Testis (tissue), 3 donors: Measurements from ENCODE around the gene P4HTM. TPM values are rescaled to one million over a fixed set of nuclear protein-coding genes. Genes with fewer than 3 reads are reported as not detected.

Source experiments
- DNase-seq: peaks from one replicate; pipeline ENCODE4 v3.0.0-alpha.2; 2019
- H3K27ac ChIP-seq, 2 donors: fragments of 200-600 bp; sonication (generic); one replicate each; pipeline ENCODE4 v1.5.1; 2019
- H3K27me3 ChIP-seq: fragments of 200-600 bp; sonication (generic); one replicate; pipeline ENCODE4 v1.5.1; 2019
- H3K36me3 ChIP-seq: fragments of 200-600 bp; sonication (generic); one replicate; pipeline ENCODE4 v1.5.1; 2017; ENCODE audit warnings: low read depth; ENCODE audit errors: missing control alignments
- H3K4me1 ChIP-seq: fragments of 200-600 bp; sonication (generic); one replicate; pipeline ENCODE4 v1.5.1; 2019
- H3K4me3 ChIP-seq, 2 donors: fragments of 200-600 bp; sonication (generic); one replicate each; pipeline ENCODE4 v1.5.1; 2017 to 2019
- H3K9me3 ChIP-seq: fragments of 200-600 bp; sonication (generic); one replicate; pipeline ENCODE4 v1.5.1; 2017
- POLR2A ChIP-seq: fragments of 450-650 bp; IDR thresholded peaks from one replicate; pipeline ENCODE4 v1.6.1; 2017; ENCODE audit warnings: antibody characterized with exemption, mild to moderate bottlenecking, moderate library complexity
- WGBS, 2 donors: methylation state at CpG; one replicate each; pipeline ENCODE4 v1.1.5; 2018; 5-methylcytosine and 5-hydroxymethylcytosine counted together
- intact Hi-C: fragments of 100-400 bp; cut with DNase I; formaldehyde crosslinking; loops from one replicate; pipeline ENCODE4 v1.15.1; 2023; ENCODE audit warnings: low total_unique reads
- polyA plus RNA-seq: library from polyadenylated mRNA; stranded (reverse); fragments of 350-450 nt; fragmentation: Illumina TruSeq; extraction: RNeasy Lipid Tissue Mini Kit (QIAGEN cat#74804); gene quantifications from one replicate; pipeline ENCODE4 v1.2.3, GENCODE V29; 2014; ENCODE audit warnings: low read depth, low replicate concordance; ENCODE audit not compliant: insufficient read depth
- total RNA-seq, 2 donors: library from RNA; depleted of rRNA; stranded (reverse); fragments of >200 nt; gene quantifications; one replicate each; pipeline ENCODE4 v1.2.3, GENCODE V29; 2016
- TF ChIP-seq, protein P1 (sequence below), 3 experiments: fragments of 450-650 bp in 2 of 3; fragments of 200-600 bp in 1 of 3; sonication (generic) in 1 of 3; IDR thresholded peaks; one replicate each; pipeline ENCODE4 v1.5.1; 2016 to 2019; ENCODE audit warnings: antibody characterized with exemption in 3 of 3, mild to moderate bottlenecking in 2 of 3, moderate library complexity in 1 of 3

Gene P4HTM
- total and polyA plus RNA-seq, 3 donors from 2014 or later: 52.3 to 122 (median 107) TPM

DNA sequence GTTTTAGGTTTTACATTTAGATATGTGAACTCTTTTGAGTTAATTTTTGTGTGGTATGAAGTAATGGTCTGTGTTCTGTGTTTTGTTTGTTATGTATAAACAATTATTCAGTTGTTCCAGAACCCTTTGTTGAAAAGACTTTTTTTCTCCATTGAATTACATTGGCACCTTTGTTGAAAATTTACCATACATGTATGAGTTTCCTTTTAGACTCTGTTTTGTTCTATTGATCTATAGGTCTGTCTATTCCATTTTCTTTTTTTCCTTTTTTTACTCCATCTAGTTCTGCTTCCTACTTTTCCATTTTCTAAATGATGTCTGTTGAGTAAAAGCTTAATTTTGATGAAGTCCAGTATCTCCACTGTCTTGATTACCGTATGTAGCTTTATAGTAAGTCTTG lies 40.0 kb upstream of the P4HTM start:
- H3K36me3 ChIP-seq: no peaks in the 10 kb centered on the region
- intact Hi-C loops: no loop called here
- H3K27ac ChIP-seq: no peak overlapping the region
- TF ChIP-seq POLR2A: no peak
- TF ChIP-seq, protein P1, sequence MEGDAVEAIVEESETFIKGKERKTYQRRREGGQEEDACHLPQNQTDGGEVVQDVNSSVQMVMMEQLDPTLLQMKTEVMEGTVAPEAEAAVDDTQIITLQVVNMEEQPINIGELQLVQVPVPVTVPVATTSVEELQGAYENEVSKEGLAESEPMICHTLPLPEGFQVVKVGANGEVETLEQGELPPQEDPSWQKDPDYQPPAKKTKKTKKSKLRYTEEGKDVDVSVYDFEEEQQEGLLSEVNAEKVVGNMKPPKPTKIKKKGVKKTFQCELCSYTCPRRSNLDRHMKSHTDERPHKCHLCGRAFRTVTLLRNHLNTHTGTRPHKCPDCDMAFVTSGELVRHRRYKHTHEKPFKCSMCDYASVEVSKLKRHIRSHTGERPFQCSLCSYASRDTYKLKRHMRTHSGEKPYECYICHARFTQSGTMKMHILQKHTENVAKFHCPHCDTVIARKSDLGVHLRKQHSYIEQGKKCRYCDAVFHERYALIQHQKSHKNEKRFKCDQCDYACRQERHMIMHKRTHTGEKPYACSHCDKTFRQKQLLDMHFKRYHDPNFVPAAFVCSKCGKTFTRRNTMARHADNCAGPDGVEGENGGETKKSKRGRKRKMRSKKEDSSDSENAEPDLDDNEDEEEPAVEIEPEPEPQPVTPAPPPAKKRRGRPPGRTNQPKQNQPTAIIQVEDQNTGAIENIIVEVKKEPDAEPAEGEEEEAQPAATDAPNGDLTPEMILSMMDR (IDR thresholded peaks at IDR 0.05): no peak
- no peak for DNase-seq
- no peak overlapping the region for H3K4me3 ChIP-seq
- 82 to 97% methylated on average over 1 of the region's 1 CpG for WGBS, 2 donors
- peaks cover 1% of the 10 kb centered on the region for H3K4me1 ChIP-seq
- no peaks in the 10 kb centered on the region for H3K27me3 ChIP-seq
- H3K9me3 ChIP-seq: no peaks in the 10 kb centered on the region

DNA sequence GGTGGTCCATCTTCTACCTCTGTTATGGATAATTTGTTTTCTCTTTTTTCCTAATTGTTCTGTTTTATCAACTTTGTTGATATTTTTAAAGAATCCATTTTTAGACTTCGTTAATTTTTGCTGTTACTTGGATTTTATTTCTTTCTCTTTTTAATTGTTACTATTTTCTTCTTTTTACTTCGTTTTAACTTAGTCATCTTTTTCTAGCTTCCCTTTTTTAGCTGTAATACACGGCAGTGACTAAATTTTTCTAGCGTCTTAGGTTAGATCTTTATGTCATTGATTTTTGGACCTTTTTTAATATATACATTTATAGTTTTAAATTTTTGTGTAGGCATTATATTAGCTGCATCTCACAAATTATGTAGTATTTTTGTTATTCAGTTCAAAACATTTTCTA lies 38.3 kb upstream of the P4HTM start:
- no peak overlapping the region for H3K4me3 ChIP-seq

DNA sequence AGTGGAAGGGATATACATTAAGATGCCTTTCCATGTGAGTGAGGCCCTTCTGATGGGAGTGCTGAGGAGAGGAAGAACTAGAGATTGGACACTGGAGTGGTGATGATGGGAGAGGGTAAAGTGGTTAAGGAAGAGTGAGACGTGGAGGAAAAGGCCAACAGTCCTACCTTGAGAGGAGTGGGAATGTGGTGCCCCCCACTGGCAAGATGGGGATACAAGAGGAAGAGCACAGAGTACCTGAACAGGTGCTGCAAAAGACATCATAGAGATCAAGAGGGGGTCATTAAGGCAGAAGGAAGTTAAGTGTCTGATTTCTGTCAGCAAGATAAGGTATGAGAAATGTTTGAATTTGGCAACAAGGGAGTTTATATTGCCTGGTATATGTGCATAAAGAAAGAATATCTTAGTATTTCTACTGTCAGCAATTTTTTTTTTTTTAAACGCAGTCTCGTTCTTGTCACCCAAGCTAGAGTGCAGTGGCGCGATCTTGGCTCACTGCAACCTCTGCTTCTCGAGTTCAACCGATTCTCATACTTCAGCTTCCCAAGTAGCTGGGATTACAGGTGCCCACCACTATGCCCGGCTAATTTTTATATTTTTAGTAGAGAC lies 37.4 kb upstream of the P4HTM start:
- no peak overlapping the region for H3K27ac ChIP-seq
- peak; percentile 24 for DNase-seq
- no peaks in the 10 kb centered on the region for H3K27me3 ChIP-seq
- 87 to 90% methylated on average over 8 of the region's 8 CpGs for WGBS, 2 donors
- no peak for TF ChIP-seq POLR2A
- TF ChIP-seq, protein P1 (IDR thresholded peaks at IDR 0.05): peak in 1 of 3 experiments; percentile 17
- H3K4me3 ChIP-seq: no peak overlapping the region
- no peaks in the 10 kb centered on the region for H3K36me3 ChIP-seq
- no peaks in the 10 kb centered on the region for H3K9me3 ChIP-seq
- intact Hi-C loops: no loop called here
- no peaks in the 10 kb centered on the region for H3K4me1 ChIP-seq

More for the DNA sequence above, 38.3 kb upstream of the P4HTM start:
- Histone ChIP-seq H3K9me3 (no peaks in the 10 kb centered on the region), H3K4me1 (no peaks in the 10 kb centered on the region), H3K36me3 (no peaks in the 10 kb centered on the region), H3K27ac (no peak overlapping the region), H3K27me3 (no peaks in the 10 kb centered on the region)
- DNase-seq: no peak
- TF ChIP-seq POLR2A: no peak
- TF ChIP-seq, protein P1 (IDR thresholded peaks at IDR 0.05): no peak
- WGBS, 2 donors: 85 to 86% methylated on average over 4 of the region's 4 CpGs
- intact Hi-C loops: no loop called here

DNA sequence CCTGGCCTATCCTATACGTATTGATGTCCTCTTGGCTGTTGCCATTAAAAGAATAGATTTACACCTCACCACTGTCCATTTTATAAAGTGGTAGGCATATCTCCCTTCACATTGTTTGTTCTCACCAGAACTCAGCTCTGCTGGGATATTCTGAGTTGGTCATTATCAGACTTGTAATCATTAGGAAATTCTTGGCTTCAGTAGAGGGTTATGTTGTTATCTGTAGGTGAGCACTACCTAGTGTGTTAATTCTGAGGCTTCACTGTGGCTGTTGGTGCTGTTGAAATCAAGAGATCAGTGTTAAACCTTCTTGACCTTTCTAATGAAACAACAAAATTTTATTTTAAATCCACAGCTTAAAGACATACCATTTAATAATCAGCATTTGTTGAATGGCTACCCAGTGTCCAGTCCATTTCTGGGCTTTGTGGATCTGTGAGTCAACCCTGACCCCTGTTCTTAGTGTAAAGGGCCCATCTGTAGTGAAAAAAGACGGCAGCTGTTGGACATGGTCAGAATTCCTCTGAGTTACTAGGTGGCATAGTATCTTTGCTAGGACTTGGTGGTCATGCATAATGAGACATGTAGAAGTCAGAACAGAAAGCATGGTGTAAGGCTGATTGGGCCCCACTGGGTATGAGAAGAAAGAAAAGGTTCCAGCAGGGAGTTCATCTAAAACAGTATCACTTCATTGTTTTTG lies 32.9 kb upstream of the P4HTM start:
- Histone ChIP-seq H3K9me3 (no peaks in the 10 kb centered on the region), H3K36me3 (no peaks in the 10 kb centered on the region), H3K27ac (no peak overlapping the region), H3K4me1 (no peaks in the 10 kb centered on the region), H3K27me3 (no peaks in the 10 kb centered on the region), H3K4me3 (no peak overlapping the region)
- WGBS, 2 donors: 94 to 100% methylated on average over 2 of the region's 2 CpGs
- no peak for DNase-seq
- TF ChIP-seq POLR2A: no peak
- TF ChIP-seq, protein P1 (IDR thresholded peaks at IDR 0.05): no peak
- intact Hi-C loops: no loop called here
